AG04449 (cell line): ENCODE data around the gene PF4V1.

Source experiments
- CTCF ChIA-PET: fragments of 350-600 bp; formaldehyde crosslinking; extraction: SDS; loops from one replicate; lab custom pipeline; 2021; ENCODE audit warnings: antibody characterized with exemption; lab: Yijun Ruan, JAX
- POLR2A ChIA-PET: fragments of 400-600, 350-600 bp; formaldehyde crosslinking; extraction: SDS; loops from one replicate; lab custom pipeline; 2020; ENCODE audit warnings: antibody characterized with exemption, inconsistent platforms; lab: Yijun Ruan, JAX
- DNase-seq: peaks from one replicate; pipeline ENCODE4 v3.0.0-alpha.2; 2010; ENCODE audit warnings: low read depth, low spot score
- H3K4me3 ChIP-seq: 2 replicates; pipeline ENCODE4 v1.5.1; 2011; ENCODE audit warnings: low read depth, mild to moderate bottlenecking, control low read depth, low read length
- TF ChIP-seq, protein P1 (sequence below): IDR thresholded peaks from one replicate; pipeline ENCODE4 v1.5.1; 2011; ENCODE audit warnings: mild to moderate bottlenecking, moderate library complexity, low read length, control low read depth, inconsistent platforms; ENCODE audit not compliant: insufficient read depth; ENCODE audit errors: missing control alignments

The PF4V1 gene

DNA sequence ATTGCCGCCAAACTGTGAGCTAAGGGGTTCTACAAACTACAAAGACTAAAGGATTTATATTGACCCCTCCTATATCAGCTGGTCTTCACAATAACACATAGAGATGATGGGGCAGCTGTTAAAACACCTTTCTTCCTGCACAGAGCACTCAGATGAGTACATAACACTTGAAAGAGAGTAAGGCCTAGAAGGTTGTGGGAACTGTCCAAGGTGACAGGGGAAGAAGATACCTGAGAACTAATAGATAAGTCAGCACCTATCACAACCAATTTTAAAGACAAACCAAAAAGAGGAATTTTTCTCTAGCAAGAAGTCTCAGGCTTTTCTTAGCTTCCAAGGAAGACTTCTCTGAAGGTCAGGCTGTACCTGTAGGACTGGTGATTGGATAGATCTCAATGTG is 35.8 kb upstream of the PF4V1 start:
- ChIA-PET CTCF (no interaction called here), POLR2A (no interaction called here)
- no peak for DNase-seq
- H3K4me3 ChIP-seq = no peak overlapping the region
- TF ChIP-seq, protein P1, sequence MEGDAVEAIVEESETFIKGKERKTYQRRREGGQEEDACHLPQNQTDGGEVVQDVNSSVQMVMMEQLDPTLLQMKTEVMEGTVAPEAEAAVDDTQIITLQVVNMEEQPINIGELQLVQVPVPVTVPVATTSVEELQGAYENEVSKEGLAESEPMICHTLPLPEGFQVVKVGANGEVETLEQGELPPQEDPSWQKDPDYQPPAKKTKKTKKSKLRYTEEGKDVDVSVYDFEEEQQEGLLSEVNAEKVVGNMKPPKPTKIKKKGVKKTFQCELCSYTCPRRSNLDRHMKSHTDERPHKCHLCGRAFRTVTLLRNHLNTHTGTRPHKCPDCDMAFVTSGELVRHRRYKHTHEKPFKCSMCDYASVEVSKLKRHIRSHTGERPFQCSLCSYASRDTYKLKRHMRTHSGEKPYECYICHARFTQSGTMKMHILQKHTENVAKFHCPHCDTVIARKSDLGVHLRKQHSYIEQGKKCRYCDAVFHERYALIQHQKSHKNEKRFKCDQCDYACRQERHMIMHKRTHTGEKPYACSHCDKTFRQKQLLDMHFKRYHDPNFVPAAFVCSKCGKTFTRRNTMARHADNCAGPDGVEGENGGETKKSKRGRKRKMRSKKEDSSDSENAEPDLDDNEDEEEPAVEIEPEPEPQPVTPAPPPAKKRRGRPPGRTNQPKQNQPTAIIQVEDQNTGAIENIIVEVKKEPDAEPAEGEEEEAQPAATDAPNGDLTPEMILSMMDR = no peak

DNA sequence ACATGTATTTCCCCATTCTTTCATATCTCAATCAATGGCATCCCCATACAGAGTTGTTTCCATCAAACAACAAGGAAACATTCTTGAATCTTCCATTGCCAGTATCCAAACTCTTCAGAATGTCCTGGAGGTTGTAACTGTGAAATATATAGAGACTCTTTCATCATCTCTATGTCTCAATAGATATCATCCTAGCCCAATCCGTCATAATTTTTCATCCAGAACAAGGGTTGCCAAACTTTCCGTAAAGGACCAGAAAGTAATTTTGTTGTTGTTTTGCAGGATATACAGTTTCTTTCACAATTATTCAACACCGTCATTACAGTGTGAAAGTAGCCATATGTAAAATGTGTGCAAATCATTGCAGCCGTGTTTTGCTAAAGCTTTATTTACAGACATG is 31.8 kb upstream of the PF4V1 start:
- DNase-seq = no peak

DNA sequence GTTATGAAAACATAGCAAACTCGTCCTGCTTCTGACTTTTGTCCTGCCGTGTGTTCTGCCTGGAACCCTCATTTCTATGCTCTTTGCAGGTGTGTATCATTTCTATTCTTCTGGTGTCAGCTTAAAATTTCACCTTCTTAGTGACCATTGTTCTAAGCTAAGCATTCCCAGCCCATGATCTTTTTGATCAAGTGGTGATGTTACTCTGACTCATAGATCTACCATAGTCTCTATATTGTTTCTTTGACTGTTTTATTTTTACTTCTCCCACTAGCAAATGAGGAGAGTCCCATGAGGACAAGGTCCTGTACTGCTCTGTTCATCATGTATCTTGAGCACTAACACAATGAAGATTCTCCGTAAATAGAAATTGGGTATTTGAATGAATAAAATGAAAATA is 30.7 kb upstream of the PF4V1 start:
- ChIA-PET POLR2A (no interaction called here), CTCF (interaction anchor here (1.0 kb wide), 1 partner anchor 10 kb away, joined by 3 read pairs; no protein-coding TSS in a partner anchor)
- TF ChIP-seq, protein P1 = no peak
- DNase-seq = no peak
- no peak overlapping the region for H3K4me3 ChIP-seq

More for the DNA sequence above, 31.8 kb upstream of the PF4V1 start:
- no peak overlapping the region for H3K4me3 ChIP-seq
- TF ChIP-seq, protein P1 = no peak
- POLR2A ChIA-PET = no interaction called here
- CTCF ChIA-PET = no interaction called here

DNA sequence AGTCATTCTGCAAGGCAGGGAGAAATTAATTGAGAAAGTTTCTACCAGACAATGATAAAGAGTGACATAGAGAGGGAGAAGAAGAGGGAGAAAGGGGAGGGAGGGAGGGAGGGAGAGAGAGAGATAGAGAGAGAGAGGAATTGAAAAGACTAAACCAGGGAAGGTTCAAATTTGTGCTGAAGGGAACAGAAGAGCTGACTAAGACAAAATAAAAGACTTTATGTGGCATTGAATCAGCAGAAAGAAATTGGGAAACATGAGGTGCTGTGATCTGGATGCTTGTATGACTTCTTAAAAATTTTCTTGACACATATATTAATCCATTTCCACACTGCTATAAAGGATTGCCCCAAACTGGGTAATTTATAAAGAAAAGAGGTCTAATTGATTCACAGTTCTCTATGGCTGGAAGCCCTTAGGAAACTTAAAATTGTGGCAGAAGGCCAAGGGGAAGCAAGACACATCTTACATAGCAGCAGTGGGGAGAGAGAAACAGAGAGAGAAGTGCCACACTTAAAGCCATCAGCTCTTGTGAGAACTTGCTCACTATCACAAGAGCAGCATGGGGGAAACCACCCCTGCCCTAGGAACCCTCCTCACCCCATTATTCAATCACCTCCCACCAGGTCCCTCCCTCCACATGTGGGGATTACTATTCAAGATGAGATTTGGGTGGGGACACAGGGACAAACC is 30.1 kb upstream of the PF4V1 start:
- ChIA-PET POLR2A (no interaction called here), CTCF (interaction anchor here (1.0 kb wide), 1 partner anchor 10 kb away, joined by 3 read pairs; no protein-coding TSS in a partner anchor)
- no peak for DNase-seq
- no peak overlapping the region for H3K4me3 ChIP-seq
- TF ChIP-seq, protein P1 = no peak

DNA sequence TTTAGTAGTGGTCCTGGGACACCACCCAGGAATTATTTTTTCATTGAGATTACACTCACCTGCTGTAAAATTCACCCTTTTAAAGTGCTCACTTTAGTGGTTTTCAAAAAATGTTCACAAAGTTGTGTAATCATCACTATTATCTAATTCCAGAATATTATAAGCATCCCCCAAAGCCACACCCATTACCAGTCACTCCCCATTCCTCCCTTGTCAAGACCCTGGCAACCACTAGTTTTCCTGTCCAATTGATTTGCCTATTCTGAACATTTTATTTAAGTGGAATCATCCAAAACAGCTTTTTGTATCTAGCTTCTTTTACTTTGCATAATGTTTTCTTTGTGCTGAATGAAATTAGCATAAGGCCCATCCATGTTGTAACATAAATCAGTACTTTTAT is 29.3 kb upstream of the PF4V1 start:
- TF ChIP-seq, protein P1 = no peak
- no peak overlapping the region for H3K4me3 ChIP-seq
- POLR2A ChIA-PET = no interaction called here
- DNase-seq = no peak
- CTCF ChIA-PET = no interaction called here

DNA sequence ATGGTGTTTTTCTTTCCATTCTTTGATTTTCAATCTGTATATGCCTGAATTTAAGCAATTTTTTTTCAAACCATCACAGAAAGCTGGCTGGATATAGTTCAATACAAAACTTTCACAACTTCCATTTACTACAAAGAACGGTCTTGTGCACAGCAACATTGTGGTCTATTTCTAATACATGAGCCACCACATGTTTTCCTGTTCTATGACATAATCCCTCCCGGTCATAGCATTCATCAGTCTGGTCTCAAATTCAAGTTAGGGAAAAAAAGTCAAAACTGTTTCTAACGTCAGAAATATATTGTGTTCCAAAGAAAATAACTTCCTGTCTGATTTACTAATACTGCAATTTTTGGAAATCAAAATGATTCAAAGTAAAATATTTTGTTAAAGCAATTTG is 24.1 kb upstream of the PF4V1 start:
- CTCF ChIA-PET = no interaction called here
- no peak overlapping the region for H3K4me3 ChIP-seq
- DNase-seq = no peak
- POLR2A ChIA-PET = no interaction called here
- TF ChIP-seq, protein P1 = no peak
